A549 (cell line): ENCODE results near the gene UCKL1. TPM values are rescaled to one million over a fixed set of nuclear protein-coding genes. Genes with fewer than 3 reads are reported as not detected.

ENCODE experiments used
- ATAC-seq, 2 experiments: fragments of 200-7000 bp in 1 of 2; fragments of >200 bp in 1 of 2; cut with Nextera tagmentation in 1 of 2; cut with Tn5 transposase in 1 of 2; 3 replicates each; pipeline versions ENCODE4 v1.8.0 to v1.9.1; 2018 to 2020; ENCODE audit warnings: mild to moderate bottlenecking in 1 of 2, moderate library complexity in 1 of 2
- CTCF ChIA-PET: fragments of 300-600 bp; sonication (Branson Sonifier 250); formaldehyde crosslinking; extraction: SDS; loops from one replicate; lab custom pipeline; 2021; ENCODE audit warnings: antibody characterized with exemption, inconsistent platforms; lab: Yijun Ruan, JAX
- POLR2A ChIA-PET: fragments of 350-600 bp; formaldehyde crosslinking; extraction: SDS; loops from one replicate; lab custom pipeline; 2021; ENCODE audit warnings: antibody characterized with exemption, inconsistent platforms; lab: Yijun Ruan, JAX
- DNase-seq, 2 experiments: peaks; one replicate each; pipeline versions ENCODE4 v3.0.0 to v3.0.0-alpha.2; 2011 to 2016; ENCODE audit warnings: low read depth in 1 of 2, low spot score in 1 of 2
- FAIRE-seq: peaks from 2 replicates; lab custom pipeline; 2011; peaks lifted over from hg19 to GRCh38; lab: Jason Lieb, UNC
- H3K27ac ChIP-seq, 2 experiments: fragments of >200 bp; sonication (Bioruptor Twin); formaldehyde crosslinking; 3 replicates each; pipeline ENCODE4 v1.5.1; 2016 to 2017
- H3K4me1 ChIP-seq: fragments of >200 bp; sonication (Bioruptor Twin); formaldehyde crosslinking; 3 replicates; pipeline ENCODE4 v1.6.1; 2016
- H3K4me2 ChIP-seq: fragments of >200 bp; sonication (Bioruptor Twin); formaldehyde crosslinking; 3 replicates; pipeline ENCODE4 v1.6.1; 2016
- H3K4me3 ChIP-seq: fragments of >200 bp; sonication (Bioruptor Twin); formaldehyde crosslinking; 3 replicates; pipeline ENCODE4 v1.5.1; 2016
- H3K9me3 ChIP-seq: fragments of >200 bp; sonication (Bioruptor Twin); formaldehyde crosslinking; 3 replicates; pipeline ENCODE4 v1.6.1; 2016
- BHLHE40 ChIP-seq: IDR thresholded peaks from 2 replicates; pipeline ENCODE4 v1.6.1; 2012; ENCODE audit warnings: low read depth, low read length, inconsistent platforms
- CBX2 ChIP-seq: fragments of 200-600 bp; sonication (generic); IDR thresholded peaks from 2 replicates; pipeline ENCODE4 v1.6.1; 2016; ENCODE audit warnings: low read depth, mild to moderate bottlenecking, borderline replicate concordance
- CBX8 ChIP-seq: fragments of 200-600 bp; sonication (generic); IDR thresholded peaks from 2 replicates; pipeline ENCODE4 v1.6.1; 2016
- CHD2 ChIP-seq: fragments of 150-350 bp; IDR thresholded peaks from 2 replicates; pipeline ENCODE4 v1.6.1; 2014; ENCODE audit warnings: low read length; ENCODE audit not compliant: partially characterized antibody
- CHD4 ChIP-seq: fragments of 200-600 bp; sonication (generic); IDR thresholded peaks from 2 replicates; pipeline ENCODE4 v1.6.1; 2016; ENCODE audit warnings: antibody characterized with exemption, mild to moderate bottlenecking, borderline replicate concordance
- ESRRA ChIP-seq: fragments of 150-350 bp; IDR thresholded peaks from 2 replicates; pipeline ENCODE4 v1.6.1; 2014; ENCODE audit warnings: mild to moderate bottlenecking, low read length, borderline replicate concordance
- GATA3 ChIP-seq: IDR thresholded peaks from 2 replicates; pipeline ENCODE4 v1.6.1; 2012; ENCODE audit warnings: borderline replicate concordance
- HDAC2 ChIP-seq: fragments of 200-600 bp; sonication (generic); IDR thresholded peaks from 2 replicates; pipeline ENCODE4 v1.6.1; 2016
- HEYL ChIP-seq: fragments of 250-450 bp; sonication (Bioruptor Pico); IDR thresholded peaks from 2 replicates; pipeline ENCODE4 v1.8.0; 2021; ENCODE audit warnings: mild to moderate bottlenecking, moderate library complexity
- HMGXB4 ChIP-seq: fragments of 250-450 bp; sonication (Bioruptor Pico); IDR thresholded peaks from 2 replicates; pipeline ENCODE4 v1.5.0; 2021; ENCODE audit warnings: mild to moderate bottlenecking, moderate library complexity, borderline replicate concordance
- HOXB5 ChIP-seq: fragments of 250-450 bp; sonication (Bioruptor Pico); IDR thresholded peaks from 2 replicates; pipeline ENCODE4 v1.5.0; 2020; ENCODE audit warnings: mild to moderate bottlenecking, moderate library complexity
- MAFK ChIP-seq: fragments of 450-650 bp; IDR thresholded peaks from 2 replicates; pipeline ENCODE4 v1.6.1; 2014; ENCODE audit not compliant: partially characterized antibody
- MAX ChIP-seq: IDR thresholded peaks from 2 replicates; pipeline ENCODE4 v1.6.1; 2012
- MAZ ChIP-seq: fragments of 150-350 bp; IDR thresholded peaks from 2 replicates; pipeline ENCODE4 v1.6.1; 2014; ENCODE audit warnings: antibody characterized with exemption, low read depth, low read length, borderline replicate concordance
- NFE2L2 ChIP-seq: fragments of 150-350 bp; conservative IDR thresholded peaks from 2 replicates; pipeline ENCODE4 v1.6.1; 2014; ENCODE audit warnings: low read length
- NPAS2 ChIP-seq: fragments of 250-450 bp; sonication (Bioruptor Pico); IDR thresholded peaks from 2 replicates; pipeline ENCODE4 v1.8.0; 2022; ENCODE audit warnings: mild to moderate bottlenecking, moderate library complexity, borderline replicate concordance
- PHF8 ChIP-seq: fragments of 200-600 bp; sonication (generic); IDR thresholded peaks from 2 replicates; pipeline ENCODE4 v1.6.1; 2016; ENCODE audit warnings: low read depth, mild to moderate bottlenecking, antibody characterized with exemption, moderate library complexity, borderline replicate concordance
- POLR2A ChIP-seq: IDR thresholded peaks from 2 replicates; pipeline ENCODE4 v1.6.1; 2012; ENCODE audit warnings: mild to moderate bottlenecking, low read length
- POLR2AphosphoS2 ChIP-seq: conservative IDR thresholded peaks from 2 replicates; pipeline ENCODE4 v1.6.1; 2012; ENCODE audit warnings: low read length, improper control_type of control experiment, inconsistent platforms
- RAD21 ChIP-seq, 2 experiments: fragments of >200 bp in 1 of 2; sonication (Bioruptor Twin) in 1 of 2; formaldehyde crosslinking in 1 of 2; IDR thresholded peaks in 1 of 2; conservative IDR thresholded peaks in 1 of 2; 2 replicates in 1 of 2; 3 replicates in 1 of 2; pipeline ENCODE4 v1.6.1; 2012 to 2018; ENCODE audit warnings: inconsistent platforms in 1 of 2
- RNF2 ChIP-seq: fragments of 200-600 bp; sonication (generic); IDR thresholded peaks from 2 replicates; pipeline ENCODE4 v1.6.1; 2016; ENCODE audit warnings: low read depth, mild to moderate bottlenecking, antibody characterized with exemption, moderate library complexity, borderline replicate concordance
- SMC3 ChIP-seq: fragments of >200 bp; sonication (Bioruptor Twin); formaldehyde crosslinking; IDR thresholded peaks from 3 replicates; pipeline ENCODE4 v1.6.1; 2018; ENCODE audit warnings: inconsistent platforms
- SREBF2 ChIP-seq: fragments of 450-650 bp; IDR thresholded peaks from 2 replicates; pipeline ENCODE4 v1.6.1; 2014; ENCODE audit warnings: mild to moderate bottlenecking, moderate library complexity
- TFCP2L1 ChIP-seq: fragments of 250-450 bp; sonication (Bioruptor Pico); IDR thresholded peaks from 2 replicates; pipeline ENCODE4 v1.5.0; 2021; ENCODE audit warnings: mild to moderate bottlenecking
- TP53 ChIP-seq: fragments of 250-450 bp; sonication (Bioruptor Pico); IDR thresholded peaks from 2 replicates; pipeline ENCODE4 v1.5.0; 2021; ENCODE audit warnings: mild to moderate bottlenecking, moderate library complexity
- USF2 ChIP-seq: fragments of 450-650 bp; IDR thresholded peaks from 2 replicates; pipeline ENCODE4 v1.6.1; 2014; ENCODE audit warnings: antibody characterized with exemption
- ZSCAN20 ChIP-seq: fragments of 250-450 bp; sonication (Bioruptor Pico); IDR thresholded peaks from 2 replicates; pipeline ENCODE4 v1.8.0; 2022; ENCODE audit warnings: mild to moderate bottlenecking, moderate library complexity
- WGBS: methylation state at CpG from one replicate; pipeline ENCODE4 v1.1.6; 2017; ENCODE audit errors: missing lambda C conversion rate; 5-methylcytosine and 5-hydroxymethylcytosine counted together
- polyA plus RNA-seq, 4 experiments: library from polyadenylated mRNA; depleted of rRNA in 3 of 4; stranded (reverse); fragments of >200 nt; fragmentation: RNase III in 1 of 4; extraction: RNeasy Plus Mini Kit Qiagen cat#74134 plus additional on column Dnase treatment in 1 of 4; gene quantifications; 2 replicates in 3 of 4; 3 replicates in 1 of 4; pipeline ENCODE4 v1.2.3, GENCODE V29; 2011 to 2017

UCKL1 gene
- polyA plus RNA-seq, 2 of the 4 experiments (the other 2 are of a cell fraction): 19.1 to 30.4 TPM

- FAIRE-seq (no peak), ATAC-seq (no peak), DNase-seq (no peak)
- H3K4me2 ChIP-seq: no peak overlapping the region
- H3K4me1 ChIP-seq: peaks cover 30% of the 10 kb centered on the region
- POLR2A ChIA-PET: no interaction called here
- H3K4me3 ChIP-seq: no peak overlapping the region
- no peak overlapping the region for H3K27ac ChIP-seq
- CTCF ChIA-PET: interaction anchor here (0.9 kb wide), 1 partner anchor 409 kb away, joined by 3 read pairs; no protein-coding TSS in a partner anchor
- WGBS: 88% methylated on average over 23 of the region's 27 CpGs
- H3K9me3 ChIP-seq: no peaks in the 10 kb centered on the region
- TF ChIP-seq CBX2 (no peak), RNF2 (no peak), CBX8 (no peak), TFCP2L1 (CRISPR knock-in tag) (no peak)
Measured at GRCh38 chr20:63947638-63948456, 8.4 kb downstream of the UCKL1 start.

GRCh38 chr20:63946986-63947637 is 9.1 kb downstream of the UCKL1 start:
- Histone ChIP-seq H3K4me2 (no peak overlapping the region), H3K27ac (no peak overlapping the region)
- CTCF ChIA-PET: interaction anchor here (1.0 kb wide), 1 partner anchor 409 kb away, joined by 3 read pairs; no protein-coding TSS in a partner anchor
- whole genome bisulfite sequencing: 89% methylated on average over 15 of the region's 15 CpGs
- TF ChIP-seq GATA3 (no peak), SMC3 (no peak), PHF8 (no peak), MAFK (no peak), NFE2L2 (no peak), ESRRA (no peak), HEYL (CRISPR knock-in tag) (no peak), CHD4 (no peak), HDAC2 (no peak), POLR2AphosphoS2 (no peak), HOXB5 (CRISPR knock-in tag) (no peak), MAZ (no peak), TP53 (CRISPR knock-in tag) (no peak), POLR2A (no peak)
- TF ChIP-seq, all 56 proteins: peak for 0
- FAIRE-seq (no peak), ATAC-seq (no peak), DNase-seq (no peak)
- no peak overlapping the region for H3K4me3 ChIP-seq
- H3K4me1 ChIP-seq: peaks cover 28% of the 10 kb centered on the region
- no peaks in the 10 kb centered on the region for H3K9me3 ChIP-seq
- POLR2A ChIA-PET: interaction anchor here (0.6 kb wide), 1 partner anchor 9 kb away, joined by 3 read pairs; the partner anchor contains the start of gene UCKL1

GRCh38 chr20:63945921-63946920 is 10.0 kb downstream of the UCKL1 start:
- FAIRE-seq (no peak), ATAC-seq (no peak)
- CTCF ChIA-PET: interaction anchor here (0.7 to 2.0 kb wide), 6 partner anchors 9 to 409 kb away, joined by 3 to 7 read pairs (median 3); partner anchors contain the start of gene UCKL1

More at GRCh38 chr20:63945921-63946920, 10.0 kb downstream of the UCKL1 start:
- DNase-seq: no peak
- H3K27ac ChIP-seq: no peak overlapping the region
- TF ChIP-seq SREBF2: no peak
- no peak for TF ChIP-seq HMGXB4 (CRISPR knock-in tag)
- no peak for TF ChIP-seq HDAC2
- TF ChIP-seq PHF8: no peak
- no peak for TF ChIP-seq ZSCAN20 (CRISPR knock-in tag)
- no peak for TF ChIP-seq ESRRA
- TF ChIP-seq BHLHE40: no peak
- no peak for TF ChIP-seq RAD21 (conservative IDR thresholded peaks at IDR 0.05 in 1 of 2, IDR thresholded peaks at IDR 0.05 in 1 of 2)
- no peak for TF ChIP-seq NPAS2 (CRISPR knock-in tag)
- TF ChIP-seq USF2: no peak
- TF ChIP-seq CHD2: no peak
- no peak for TF ChIP-seq MAX
- POLR2A ChIA-PET: interaction anchor here (0.6 kb wide), 1 partner anchor 10 kb away, joined by 3 read pairs; the partner anchor contains the start of gene UCKL1
- no peak overlapping the region for H3K4me3 ChIP-seq
- 93% methylated on average over 23 of the region's 39 CpGs for WGBS
- H3K4me1 ChIP-seq: peaks cover 26% of the 10 kb centered on the region
- H3K4me2 ChIP-seq: no peak overlapping the region
- no peaks in the 10 kb centered on the region for H3K9me3 ChIP-seq
